Measurements from ENCODE around the gene LAMTOR4.
"Not testable (repeated sequence)": the region's sequence is repeated elsewhere in the genome, so short reads cannot be mapped to it uniquely, and the experiment has no call there.

Gene LAMTOR4

DNA sequence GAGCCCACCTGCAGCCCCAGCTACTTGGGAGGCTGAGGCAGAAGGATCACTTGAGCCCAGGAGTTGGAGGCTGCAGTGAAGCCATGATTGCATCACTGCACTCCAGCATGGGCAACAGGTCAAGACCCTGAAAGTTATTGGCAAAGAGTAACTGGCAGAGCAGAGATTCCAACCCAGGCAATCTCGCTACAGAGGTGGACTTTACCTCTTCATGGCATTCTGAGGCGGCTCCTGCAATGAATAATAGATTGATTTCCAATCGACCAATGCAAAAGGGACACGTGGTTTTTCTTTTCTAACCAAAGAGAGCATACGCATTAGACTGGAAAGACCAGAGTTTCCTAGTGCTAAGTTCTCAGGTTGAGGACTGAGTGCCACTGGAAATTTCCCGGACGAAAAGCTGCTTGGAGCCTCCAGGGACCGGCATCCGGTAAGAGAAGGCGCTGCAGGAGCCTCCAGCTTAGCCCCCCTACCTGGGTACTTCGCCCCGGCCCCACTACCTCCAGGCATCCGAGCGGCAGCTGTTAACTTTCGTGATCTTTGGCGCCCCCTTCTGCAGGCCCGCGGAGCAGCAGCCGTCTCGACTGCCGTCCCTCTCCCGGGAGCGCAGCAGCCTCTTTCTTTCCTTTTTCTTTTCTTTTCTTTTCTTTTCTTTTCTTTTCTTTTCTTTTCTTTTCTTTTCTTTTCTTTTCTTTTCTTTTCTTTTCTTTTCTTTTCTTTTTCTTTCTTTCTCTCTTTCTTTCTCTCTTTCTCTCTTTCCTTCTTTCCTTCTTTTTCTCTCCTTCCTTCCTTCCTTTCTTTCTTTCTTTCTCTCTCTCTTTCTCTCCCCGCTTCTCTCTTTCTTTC, 17.9 kb upstream of the LAMTOR4 start:
- TF ChIP-seq, protein P1, sequence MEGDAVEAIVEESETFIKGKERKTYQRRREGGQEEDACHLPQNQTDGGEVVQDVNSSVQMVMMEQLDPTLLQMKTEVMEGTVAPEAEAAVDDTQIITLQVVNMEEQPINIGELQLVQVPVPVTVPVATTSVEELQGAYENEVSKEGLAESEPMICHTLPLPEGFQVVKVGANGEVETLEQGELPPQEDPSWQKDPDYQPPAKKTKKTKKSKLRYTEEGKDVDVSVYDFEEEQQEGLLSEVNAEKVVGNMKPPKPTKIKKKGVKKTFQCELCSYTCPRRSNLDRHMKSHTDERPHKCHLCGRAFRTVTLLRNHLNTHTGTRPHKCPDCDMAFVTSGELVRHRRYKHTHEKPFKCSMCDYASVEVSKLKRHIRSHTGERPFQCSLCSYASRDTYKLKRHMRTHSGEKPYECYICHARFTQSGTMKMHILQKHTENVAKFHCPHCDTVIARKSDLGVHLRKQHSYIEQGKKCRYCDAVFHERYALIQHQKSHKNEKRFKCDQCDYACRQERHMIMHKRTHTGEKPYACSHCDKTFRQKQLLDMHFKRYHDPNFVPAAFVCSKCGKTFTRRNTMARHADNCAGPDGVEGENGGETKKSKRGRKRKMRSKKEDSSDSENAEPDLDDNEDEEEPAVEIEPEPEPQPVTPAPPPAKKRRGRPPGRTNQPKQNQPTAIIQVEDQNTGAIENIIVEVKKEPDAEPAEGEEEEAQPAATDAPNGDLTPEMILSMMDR (IDR thresholded peaks at IDR 0.05; ENCODE audit: insufficient read depth, low read depth, low read length, missing control alignments) = peak; percentile 77
- peak; percentile 64 for DNase-seq (ENCODE audit: low read depth)
- H3K4me3 ChIP-seq (ENCODE audit: low read length) = no peak overlapping the region

GRCh38 chr7:100132126-100132525, 16.6 kb upstream of the LAMTOR4 start:
- no peak overlapping the region for H3K4me3 ChIP-seq (ENCODE audit: low read length)
- no peak for DNase-seq (ENCODE audit: low read depth)
- TF ChIP-seq, protein P1 (IDR thresholded peaks at IDR 0.05; ENCODE audit: insufficient read depth, low read depth, low read length, missing control alignments) = no peak

GRCh38 chr7:100132697-100133151, 16.0 kb upstream of the LAMTOR4 start:
- peak; percentile 75 for DNase-seq (ENCODE audit: low read depth)
- no peak overlapping the region for H3K4me3 ChIP-seq (ENCODE audit: low read length)
- TF ChIP-seq, protein P1 (IDR thresholded peaks at IDR 0.05; ENCODE audit: insufficient read depth, low read depth, low read length, missing control alignments) = peak; percentile 99

GRCh38 chr7:100137851-100138760, 10.6 kb upstream of the LAMTOR4 start:
- no peak for DNase-seq (ENCODE audit: low read depth)
- no peak overlapping the region for H3K4me3 ChIP-seq (ENCODE audit: low read length)
- TF ChIP-seq, protein P1 (IDR thresholded peaks at IDR 0.05; ENCODE audit: insufficient read depth, low read depth, low read length, missing control alignments) = no peak

- H3K4me3 ChIP-seq (ENCODE audit: low read length) = no peak overlapping the region
- TF ChIP-seq, protein P1 (IDR thresholded peaks at IDR 0.05; ENCODE audit: insufficient read depth, low read depth, low read length, missing control alignments) = no peak
- no peak for DNase-seq (ENCODE audit: low read depth)
Measured at GRCh38 chr7:100141555-100141949, 7.2 kb upstream of the LAMTOR4 start.

DNA sequence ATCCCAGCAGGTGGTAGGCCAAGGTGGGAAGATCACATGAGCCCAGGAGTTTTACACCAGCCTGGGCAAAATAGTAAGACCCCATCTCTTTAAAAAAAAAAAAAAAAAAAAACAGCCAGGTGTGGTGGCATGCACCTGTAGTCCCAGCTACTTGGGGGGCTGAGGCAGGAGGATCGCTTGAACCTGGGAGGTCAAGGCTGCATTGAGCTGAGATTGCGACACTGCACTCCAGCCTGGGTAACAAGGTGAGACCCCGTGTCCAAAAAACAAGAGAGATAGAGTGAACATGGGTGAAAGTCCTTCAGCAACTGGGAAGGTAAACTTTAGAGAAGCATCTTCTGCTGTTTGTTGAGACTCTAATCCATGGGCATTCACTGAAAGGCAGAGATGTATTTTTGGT, 6.3 kb upstream of the LAMTOR4 start:
- DNase-seq (ENCODE audit: low read depth) = no peak
- H3K4me3 ChIP-seq (ENCODE audit: low read length) = no peak overlapping the region
- TF ChIP-seq, protein P1 (IDR thresholded peaks at IDR 0.05; ENCODE audit: insufficient read depth, low read depth, low read length, missing control alignments) = no peak

DNA sequence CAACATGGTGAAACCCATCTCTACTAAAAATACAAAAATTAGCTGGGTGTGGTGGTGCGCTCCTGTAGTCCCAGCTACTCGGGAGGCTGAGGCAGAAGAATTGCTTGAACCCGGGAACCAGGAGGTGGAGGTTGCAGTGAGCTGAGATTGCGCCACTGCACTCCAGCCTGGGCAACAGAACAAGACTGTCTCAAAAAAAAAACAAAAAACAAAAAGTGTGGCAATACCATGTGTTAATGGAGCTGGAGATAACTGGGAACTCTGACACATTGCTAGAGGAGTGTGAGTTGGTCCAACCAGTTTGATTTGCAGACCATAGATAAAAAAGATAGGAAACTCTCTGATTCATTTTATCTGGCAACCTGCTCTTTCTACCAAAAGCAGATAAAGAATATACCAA, 2.4 kb upstream of the LAMTOR4 start:
- H3K4me3 ChIP-seq (ENCODE audit: low read length) = not testable (repeated sequence)
- peak; percentile 86 for DNase-seq (ENCODE audit: low read depth)

All from epithelial cell of esophagus (primary cell).